Stimulated activated CD4-positive, alpha-beta T cell treated with anti-CD3 and anti-CD28 coated beads, Interleukin-12 subunit alpha, Interleukin-12 subunit beta, amount 100 ng/mL, for 24 hours (primary cell): ENCODE results near the gene TTC14.

ENCODE experiments used
- DNase-seq, 2 experiments: peaks; one replicate each; pipeline ENCODE4 v3.0.0-alpha.2; 2020; ENCODE audit warnings: low read depth in 2 of 2

The TTC14 gene

GRCh38 chr3:180633722-180634121, 31.8 kb downstream of the TTC14 start:
- DNase-seq, result no peak

GRCh38 chr3:180640987-180641386, 39.0 kb downstream of the TTC14 start:
- DNase-seq, result no peak

- no peak for DNase-seq
Observed at GRCh38 chr3:180646187-180646790, 44.3 kb downstream of the TTC14 start.

- DNase-seq, result no peak
Observed at GRCh38 chr3:180656406-180656805, 54.4 kb downstream of the TTC14 start.

- no peak for DNase-seq
Observed at GRCh38 chr3:180657094-180657493, 55.1 kb downstream of the TTC14 start.
